ENCODE results near the gene XXYLT1.

DNA sequence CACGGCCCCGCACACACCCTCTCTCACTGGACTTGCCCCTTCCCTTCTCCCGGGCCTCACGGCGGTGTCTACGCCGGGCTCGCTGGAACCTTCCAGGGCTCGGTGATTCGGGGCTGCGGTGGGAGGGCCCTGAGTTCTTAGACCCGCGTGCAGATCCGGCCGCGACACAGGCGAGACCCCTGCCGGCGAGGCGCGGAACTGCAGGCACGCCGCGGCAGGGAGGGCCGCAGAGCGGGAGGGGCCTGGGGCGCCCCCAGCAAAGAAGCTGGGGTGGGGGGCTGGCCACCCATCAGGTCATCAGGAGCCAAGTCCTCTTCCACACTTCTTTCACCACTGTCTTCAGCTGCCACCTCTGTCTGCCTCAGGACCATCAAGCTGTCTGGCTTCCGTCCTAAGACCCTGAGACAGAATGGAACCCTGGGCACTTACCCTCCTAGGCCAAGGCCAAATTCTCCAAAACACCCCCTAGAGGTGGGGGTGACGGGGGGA lies 164.5 kb downstream of the XXYLT1 start:
- TF ChIP-seq POLR2A (IDR thresholded peaks at IDR 0.05), result no peak
- peak in 1 of 3 donors; percentile 62 for TF ChIP-seq CTCF (IDR thresholded peaks at IDR 0.05)
